ENCODE data around the gene PIP5K1B. TPM values are rescaled to one million over a fixed set of nuclear protein-coding genes. Genes with fewer than 3 reads are reported as not detected.

PIP5K1B gene
- total RNA-seq, 1 experiment from 2014 or later, result 0.20 TPM

GRCh38 chr9:68742333-68742730, 37.3 kb downstream of the PIP5K1B start:
- Histone ChIP-seq H3K4me1 (ENCODE audit: control insufficient read depth in 1 of 2, insufficient read depth in 2 of 2, low read length in 2 of 2) (no peaks in the 10 kb centered on the region), H3K9me3 (ENCODE audit: control insufficient read depth in 1 of 2, insufficient read depth in 1 of 2, low read depth in 1 of 2, low read length in 2 of 2) (no peaks in the 10 kb centered on the region), H2AFZ (ENCODE audit: low read depth, low read length, poor library complexity, severe bottlenecking) (no peak overlapping the region), H3K4me2 (ENCODE audit: low read length) (no peak overlapping the region), H3K27ac (ENCODE audit: low read depth, low read length) (no peak overlapping the region), H3K27me3 (ENCODE audit: insufficient read depth, low read length) (peaks cover 29% of the 10 kb centered on the region), H3K36me3 (ENCODE audit: control insufficient read depth in 1 of 2, insufficient read depth in 2 of 2, low read length in 2 of 2) (no peaks in the 10 kb centered on the region), H3K79me2 (ENCODE audit: insufficient read depth, low read length) (no peaks in the 10 kb centered on the region), H4K20me1 (ENCODE audit: insufficient read depth) (no peaks in the 10 kb centered on the region), H3K9ac (ENCODE audit: low read length) (no peak overlapping the region), H3K4me3 (replicated peaks in 1 of 2; ENCODE audit: low read depth in 1 of 2, low read length in 2 of 2) (no peak overlapping the region), H3K9me2 (ENCODE audit: insufficient read depth) (no peaks in the 10 kb centered on the region)
- DNase-seq (ENCODE audit: low read depth, low spot score) (no peak), ATAC-seq (no peak)
- ChIA-PET RAD21 (ENCODE audit: low non-redundant PET in 1 of 2, low total read pairs in 2 of 2, uncharacterized antibody in 2 of 2, unreplicated experiment in 2 of 2) (no interaction called here), CTCF (no interaction called here), POLR2A (no interaction called here)
- intact Hi-C loops (cut with micrococcal nuclease), result no loop called here
- BruUV-seq (replicated peaks), result no TSS peak
- TF ChIP-seq TCF7L2 (IDR thresholded peaks at IDR 0.05; ENCODE audit: borderline replicate concordance, extremely low read depth, insufficient read depth, insufficient read length) (no peak), CEBPB (IDR thresholded peaks at IDR 0.05; ENCODE audit: low read depth) (no peak), FOSL1 (IDR thresholded peaks at IDR 0.05; ENCODE audit: low read depth) (no peak), SRF (IDR thresholded peaks at IDR 0.05; ENCODE audit: low read depth) (no peak), REST (IDR thresholded peaks at IDR 0.05; ENCODE audit: low read depth) (no peak), POLR2A (IDR thresholded peaks at IDR 0.05; ENCODE audit: borderline replicate concordance, extremely low read depth, insufficient read depth, insufficient read length) (no peak), POLR2AphosphoS5 (IDR thresholded peaks at IDR 0.05; ENCODE audit: low read depth, low read length) (no peak), EZH2 (IDR thresholded peaks at IDR 0.05) (no peak), SIN3A (IDR thresholded peaks at IDR 0.05; ENCODE audit: low read depth) (no peak), ATF3 (IDR thresholded peaks at IDR 0.05) (no peak), MAX (IDR thresholded peaks at IDR 0.05) (no peak), EZH2phosphoT487 (IDR thresholded peaks at IDR 0.05; ENCODE audit: borderline replicate concordance) (no peak), RAD21 (IDR thresholded peaks at IDR 0.05; ENCODE audit: low read depth) (no peak), EGR1 (IDR thresholded peaks at IDR 0.05; ENCODE audit: low read depth) (no peak), SP1 (IDR thresholded peaks at IDR 0.05; ENCODE audit: low read depth) (no peak), CBX3 (IDR thresholded peaks at IDR 0.05; ENCODE audit: low read depth) (no peak)
- TF ChIP-seq, protein P1, sequence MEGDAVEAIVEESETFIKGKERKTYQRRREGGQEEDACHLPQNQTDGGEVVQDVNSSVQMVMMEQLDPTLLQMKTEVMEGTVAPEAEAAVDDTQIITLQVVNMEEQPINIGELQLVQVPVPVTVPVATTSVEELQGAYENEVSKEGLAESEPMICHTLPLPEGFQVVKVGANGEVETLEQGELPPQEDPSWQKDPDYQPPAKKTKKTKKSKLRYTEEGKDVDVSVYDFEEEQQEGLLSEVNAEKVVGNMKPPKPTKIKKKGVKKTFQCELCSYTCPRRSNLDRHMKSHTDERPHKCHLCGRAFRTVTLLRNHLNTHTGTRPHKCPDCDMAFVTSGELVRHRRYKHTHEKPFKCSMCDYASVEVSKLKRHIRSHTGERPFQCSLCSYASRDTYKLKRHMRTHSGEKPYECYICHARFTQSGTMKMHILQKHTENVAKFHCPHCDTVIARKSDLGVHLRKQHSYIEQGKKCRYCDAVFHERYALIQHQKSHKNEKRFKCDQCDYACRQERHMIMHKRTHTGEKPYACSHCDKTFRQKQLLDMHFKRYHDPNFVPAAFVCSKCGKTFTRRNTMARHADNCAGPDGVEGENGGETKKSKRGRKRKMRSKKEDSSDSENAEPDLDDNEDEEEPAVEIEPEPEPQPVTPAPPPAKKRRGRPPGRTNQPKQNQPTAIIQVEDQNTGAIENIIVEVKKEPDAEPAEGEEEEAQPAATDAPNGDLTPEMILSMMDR (IDR thresholded peaks at IDR 0.05 in 2 of 3, conservative IDR thresholded peaks at IDR 0.05 in 1 of 3; ENCODE audit: borderline replicate concordance in 1 of 3, insufficient read depth in 1 of 3, low read depth in 2 of 3, low read length in 2 of 3), result no peak
- TF ChIP-seq, protein P2, sequence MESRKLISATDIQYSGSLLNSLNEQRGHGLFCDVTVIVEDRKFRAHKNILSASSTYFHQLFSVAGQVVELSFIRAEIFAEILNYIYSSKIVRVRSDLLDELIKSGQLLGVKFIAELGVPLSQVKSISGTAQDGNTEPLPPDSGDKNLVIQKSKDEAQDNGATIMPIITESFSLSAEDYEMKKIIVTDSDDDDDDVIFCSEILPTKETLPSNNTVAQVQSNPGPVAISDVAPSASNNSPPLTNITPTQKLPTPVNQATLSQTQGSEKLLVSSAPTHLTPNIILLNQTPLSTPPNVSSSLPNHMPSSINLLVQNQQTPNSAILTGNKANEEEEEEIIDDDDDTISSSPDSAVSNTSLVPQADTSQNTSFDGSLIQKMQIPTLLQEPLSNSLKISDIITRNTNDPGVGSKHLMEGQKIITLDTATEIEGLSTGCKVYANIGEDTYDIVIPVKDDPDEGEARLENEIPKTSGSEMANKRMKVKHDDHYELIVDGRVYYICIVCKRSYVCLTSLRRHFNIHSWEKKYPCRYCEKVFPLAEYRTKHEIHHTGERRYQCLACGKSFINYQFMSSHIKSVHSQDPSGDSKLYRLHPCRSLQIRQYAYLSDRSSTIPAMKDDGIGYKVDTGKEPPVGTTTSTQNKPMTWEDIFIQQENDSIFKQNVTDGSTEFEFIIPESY (IDR thresholded peaks at IDR 0.05; ENCODE audit: extremely low read depth, insufficient replicate concordance, low read length), result no peak

Data from HCT116 (cell line).